Right atrium auricular region (tissue), 2 donors: Measurements from ENCODE around the gene AMH. TPM values are rescaled to one million over a fixed set of nuclear protein-coding genes. Genes with fewer than 3 reads are reported as not detected.

Experiments used
- DNase-seq: peaks from one replicate; pipeline ENCODE4 v3.0.0-alpha.2; 2019; ENCODE audit warnings: low spot score
- H3K27ac ChIP-seq, 2 donors: fragments of 200-600 bp; sonication (generic); 1 replicate in 1 of 2; 2 replicates in 1 of 2; pipeline ENCODE4 v1.5.1; 2016 to 2019
- H3K27me3 ChIP-seq, 2 donors: fragments of 200-600 bp; sonication (generic); one replicate each; pipeline versions ENCODE4 v1.5.1 to v1.6.0; 2017 to 2019
- H3K36me3 ChIP-seq: fragments of 200-600 bp; sonication (generic); one replicate; pipeline ENCODE4 v1.5.1; 2016
- H3K4me1 ChIP-seq, 2 donors: fragments of 200-600 bp; sonication (generic); one replicate each; pipeline versions ENCODE4 v1.5.1 to v1.6.0; 2017 to 2019
- H3K4me3 ChIP-seq, 2 donors: fragments of 200-600 bp; sonication (generic); 1 replicate in 1 of 2; 2 replicates in 1 of 2; pipeline ENCODE4 v1.5.1; 2017 to 2019; ENCODE audit warnings: mild to moderate bottlenecking in 1 of 2, moderate library complexity in 1 of 2
- H3K9me3 ChIP-seq, 2 donors: fragments of 200-600 bp; sonication (generic); one replicate each; pipeline ENCODE4 v1.5.1; 2019
- CTCF ChIP-seq, 2 donors: fragments of 200-600 bp; sonication (generic); IDR thresholded peaks; one replicate each; pipeline ENCODE4 v1.5.1; 2019; ENCODE audit warnings: antibody characterized with exemption in 2 of 2
- total RNA-seq, 2 donors: library from RNA; depleted of rRNA; stranded (reverse); fragments of >200 nt; gene quantifications; one replicate each; pipeline ENCODE4 v1.1.0, GENCODE V29; 2016

The AMH gene
- total RNA-seq, 2 donors from 2014 or later = 0.98 TPM; not detected in 1

- no peak for TF ChIP-seq CTCF (IDR thresholded peaks at IDR 0.05)
- Histone ChIP-seq H3K36me3 (peaks cover 17% of the 10 kb centered on the region), H3K4me1 (peaks cover 4 to 68% of the 10 kb centered on the region in 2 donors), H3K4me3 (peak overlapping the region; percentile 84 to 96), H3K27me3 (no peaks in the 10 kb centered on the region), H3K27ac (peak overlapping the region; percentile 96 to 97), H3K9me3 (no peaks in the 10 kb centered on the region)
- no peak for DNase-seq
These were observed 13.6 kb upstream of the AMH start for GRCh38 chr19:2235381-2236063.

GRCh38 chr19:2236064-2236313 is 13.1 kb upstream of the AMH start:
- DNase-seq = no peak
- no peaks in the 10 kb centered on the region for H3K27me3 ChIP-seq
- peak overlapping the region; percentile 96 to 97 for H3K27ac ChIP-seq
- peaks cover 5 to 69% of the 10 kb centered on the region in 2 donors for H3K4me1 ChIP-seq
- no peak for TF ChIP-seq CTCF (IDR thresholded peaks at IDR 0.05)
- H3K9me3 ChIP-seq = no peaks in the 10 kb centered on the region
- H3K36me3 ChIP-seq = peaks cover 14% of the 10 kb centered on the region
- peak overlapping the region; percentile 84 to 96 for H3K4me3 ChIP-seq

- H3K4me1 ChIP-seq = peaks cover 5 to 70% of the 10 kb centered on the region in 2 donors
These were observed 12.6 kb upstream of the AMH start, which contains the start of the genes PLEKHJ1 and SF3A2 for GRCh38 chr19:2236314-2237050. TSS of gene PLEKHJ1 (minus strand) at chr19:2236329. CDS start at chr19:2236248, 81 bp downstream. TSS of gene SF3A2 (plus strand) at chr19:2236824. CDS start at chr19:2243419, 6,595 bp downstream.

GRCh38 chr19:2237051-2237868 is 11.9 kb upstream of the AMH start:
- H3K4me1 ChIP-seq = peaks cover 5 to 72% of the 10 kb centered on the region in 2 donors
- peak overlapping the region; percentile 96 to 97 for H3K27ac ChIP-seq
- H3K9me3 ChIP-seq = no peaks in the 10 kb centered on the region
- no peak for TF ChIP-seq CTCF (IDR thresholded peaks at IDR 0.05)
- DNase-seq = no peak
- no peaks in the 10 kb centered on the region for H3K27me3 ChIP-seq
- H3K4me3 ChIP-seq = peak overlapping the region; percentile 84 to 96
- peaks cover 14% of the 10 kb centered on the region for H3K36me3 ChIP-seq

More at GRCh38 chr19:2236314-2237050, 12.6 kb upstream of the AMH start, which contains the start of the genes PLEKHJ1 and SF3A2:
- Histone ChIP-seq H3K9me3 (no peaks in the 10 kb centered on the region), H3K27ac (peak within 1 kb of the TSS; percentile 96 to 97), H3K36me3 (peaks cover 14% of the 10 kb centered on the region), H3K4me3 (peak within 1 kb of the TSS; percentile 84 to 96), H3K27me3 (no peaks in the 10 kb centered on the region)
- TF ChIP-seq CTCF (IDR thresholded peaks at IDR 0.05) = peak; percentile 99 to 100
- DNase-seq = peak; percentile 97

- H3K36me3 ChIP-seq = peaks cover 13% of the 10 kb centered on the region
- DNase-seq = no peak
- no peak for TF ChIP-seq CTCF (IDR thresholded peaks at IDR 0.05)
- H3K4me3 ChIP-seq = peak overlapping the region in 1 of 2 donors; percentile 96
- no peaks in the 10 kb centered on the region for H3K27me3 ChIP-seq
- H3K9me3 ChIP-seq = no peaks in the 10 kb centered on the region
- no peak overlapping the region for H3K27ac ChIP-seq
- H3K4me1 ChIP-seq = peaks cover 5 to 75% of the 10 kb centered on the region in 2 donors
These were observed 11.3 kb upstream of the AMH start for GRCh38 chr19:2237869-2238153.
